HEK293 (cell line): Measurements from ENCODE around the gene DDIT4.

Experiments
- AEBP2 ChIP-seq: fragments of 450-650 bp; formaldehyde crosslinking; IDR thresholded peaks from 2 replicates; pipeline ENCODE4 v1.5.1; 2016; ENCODE audit warnings: missing biosample characterization, missing genetic modification characterization, borderline replicate concordance
- GLIS2 ChIP-seq: fragments of 450-650 bp; formaldehyde crosslinking; IDR thresholded peaks from 2 replicates; pipeline ENCODE4 v1.5.1; 2016; ENCODE audit warnings: missing biosample characterization, missing genetic modification characterization
- HIC1 ChIP-seq: fragments of 450-650 bp; formaldehyde crosslinking; IDR thresholded peaks from 2 replicates; pipeline ENCODE4 v1.5.1; 2016; ENCODE audit warnings: missing biosample characterization, missing genetic modification characterization
- KLF9 ChIP-seq: fragments of 450-650 bp; formaldehyde crosslinking; IDR thresholded peaks from 2 replicates; pipeline ENCODE4 v1.5.1; 2016; ENCODE audit warnings: missing biosample characterization, missing genetic modification characterization, low read depth
- PATZ1 ChIP-seq: fragments of 450-650 bp; formaldehyde crosslinking; IDR thresholded peaks from 2 replicates; pipeline ENCODE4 v1.5.1; 2016; ENCODE audit warnings: missing biosample characterization, missing genetic modification characterization
- PRDM1 ChIP-seq: fragments of 450-650 bp; formaldehyde crosslinking; IDR thresholded peaks from 2 replicates; pipeline ENCODE4; 2016; ENCODE audit warnings: missing biosample characterization, missing genetic modification characterization
- SCRT2 ChIP-seq: fragments of 450-650 bp; formaldehyde crosslinking; IDR thresholded peaks from 2 replicates; pipeline ENCODE4 v1.5.1; 2016; ENCODE audit warnings: missing biosample characterization, missing genetic modification characterization
- SP7 ChIP-seq: fragments of 450-650 bp; formaldehyde crosslinking; IDR thresholded peaks from 2 replicates; pipeline ENCODE4 v1.5.1; 2016; ENCODE audit warnings: missing biosample characterization, missing genetic modification characterization
- ZBTB44 ChIP-seq: fragments of 450-650 bp; IDR thresholded peaks from 2 replicates; pipeline ENCODE4 v1.5.1; 2018; ENCODE audit warnings: missing biosample characterization, mild to moderate bottlenecking, missing genetic modification characterization
- ZBTB49 ChIP-seq: fragments of 450-650 bp; formaldehyde crosslinking; IDR thresholded peaks from 2 replicates; pipeline ENCODE4 v1.5.1; 2016; ENCODE audit warnings: missing biosample characterization, missing genetic modification characterization, low read depth
- ZBTB7A ChIP-seq: fragments of 450-650 bp; formaldehyde crosslinking; IDR thresholded peaks from 2 replicates; pipeline ENCODE4 v1.5.1; 2016; ENCODE audit warnings: low read depth, missing biosample characterization, missing genetic modification characterization
- ZEB2 ChIP-seq: fragments of 450-650 bp; formaldehyde crosslinking; IDR thresholded peaks from 2 replicates; pipeline ENCODE4 v1.5.1; 2016; ENCODE audit warnings: missing biosample characterization, missing genetic modification characterization
- ZNF121 ChIP-seq: fragments of 450-650 bp; formaldehyde crosslinking; IDR thresholded peaks from 2 replicates; pipeline ENCODE4 v1.5.1; 2016; ENCODE audit warnings: missing biosample characterization, missing genetic modification characterization
- ZNF133 ChIP-seq: fragments of 450-650 bp; formaldehyde crosslinking; IDR thresholded peaks from 2 replicates; pipeline ENCODE4 v1.5.1; 2016; ENCODE audit warnings: missing biosample characterization, missing genetic modification characterization
- ZNF140 ChIP-seq: fragments of 450-650 bp; formaldehyde crosslinking; IDR thresholded peaks from 2 replicates; pipeline ENCODE4 v1.5.1; 2016; ENCODE audit warnings: missing biosample characterization, missing genetic modification characterization
- ZNF175 ChIP-seq: fragments of 450-650 bp; formaldehyde crosslinking; IDR thresholded peaks from 2 replicates; pipeline ENCODE4 v1.5.1; 2016; ENCODE audit warnings: missing biosample characterization, missing genetic modification characterization
- ZNF214 ChIP-seq: fragments of 450-650 bp; formaldehyde crosslinking; IDR thresholded peaks from 2 replicates; pipeline ENCODE4 v1.5.1; 2017; ENCODE audit warnings: missing biosample characterization, mild to moderate bottlenecking, missing genetic modification characterization, borderline replicate concordance
- ZNF335 ChIP-seq: fragments of 450-650 bp; formaldehyde crosslinking; conservative IDR thresholded peaks from 2 replicates; pipeline ENCODE4 v1.5.1; 2016; ENCODE audit warnings: missing biosample characterization, missing genetic modification characterization
- ZNF366 ChIP-seq: fragments of 450-650 bp; formaldehyde crosslinking; conservative IDR thresholded peaks from 2 replicates; pipeline ENCODE4 v1.5.1; 2016; ENCODE audit warnings: missing biosample characterization, missing genetic modification characterization
- ZNF398 ChIP-seq: fragments of 450-650 bp; formaldehyde crosslinking; IDR thresholded peaks from 2 replicates; pipeline ENCODE4 v1.5.1; 2017; ENCODE audit warnings: missing biosample characterization, missing genetic modification characterization
- ZNF404 ChIP-seq: fragments of 450-650 bp; formaldehyde crosslinking; IDR thresholded peaks from 2 replicates; pipeline ENCODE4 v1.5.1; 2017; ENCODE audit warnings: missing biosample characterization, missing genetic modification characterization
- ZNF416 ChIP-seq: fragments of 450-650 bp; formaldehyde crosslinking; IDR thresholded peaks from 2 replicates; pipeline ENCODE4 v1.5.1; 2016; ENCODE audit warnings: missing biosample characterization, missing genetic modification characterization
- ZNF488 ChIP-seq: fragments of 450-650 bp; formaldehyde crosslinking; IDR thresholded peaks from 2 replicates; pipeline ENCODE4 v1.5.1; 2016; ENCODE audit warnings: missing biosample characterization, missing genetic modification characterization
- ZNF530 ChIP-seq: fragments of 450-650 bp; formaldehyde crosslinking; IDR thresholded peaks from 2 replicates; pipeline ENCODE4 v1.5.1; 2016; ENCODE audit warnings: low read depth, missing biosample characterization, missing genetic modification characterization
- ZNF558 ChIP-seq: fragments of 450-650 bp; formaldehyde crosslinking; IDR thresholded peaks from 2 replicates; pipeline ENCODE4 v1.5.1; 2016; ENCODE audit warnings: missing biosample characterization, missing genetic modification characterization
- ZNF561 ChIP-seq: fragments of 450-650 bp; IDR thresholded peaks from 2 replicates; pipeline ENCODE4 v1.5.1; 2018; ENCODE audit warnings: missing biosample characterization, missing genetic modification characterization, borderline replicate concordance
- ZNF768 ChIP-seq: fragments of 450-650 bp; formaldehyde crosslinking; IDR thresholded peaks from 2 replicates; pipeline ENCODE4 v1.5.1; 2018; ENCODE audit warnings: missing biosample characterization, mild to moderate bottlenecking, missing genetic modification characterization

Gene DDIT4

GRCh38 chr10:72319416-72320254 lies 45.9 kb downstream of the DDIT4 start (continued):
- TF ChIP-seq ZNF398 (tag by site-specific recombination) (peak; percentile 27; the same call in 1 of the 2 replicates), ZNF214 (tag by site-specific recombination) (no peak), GLIS2 (tag by site-specific recombination) (peak; percentile 88), AEBP2 (tag by site-specific recombination) (no peak), ZBTB7A (tag by site-specific recombination) (no peak), ZNF768 (tag by site-specific recombination) (peak; percentile 60; the same call in 1 of the 2 replicates), SCRT2 (no peak), SP7 (tag by site-specific recombination) (peak; percentile 78), ZNF558 (tag by site-specific recombination) (no peak), ZNF140 (tag by site-specific recombination) (no peak), PRDM1 (tag by site-specific recombination) (no peak), ZNF404 (tag by site-specific recombination) (no peak), ZEB2 (peak; percentile 87), ZNF488 (0 out of 2 replicates have a peak, but pooled peaks have one; percentile 10), ZNF121 (tag by site-specific recombination) (peak; percentile 8; the same call in 1 of the 2 replicates), ZBTB44 (peak; percentile 86), PATZ1 (peak; percentile 88), ZNF335 (peak; percentile 30), HIC1 (tag by site-specific recombination) (peak; percentile 62; the same call in 1 of the 2 replicates), ZNF175 (tag by site-specific recombination) (no peak), ZNF530 (tag by site-specific recombination) (no peak), ZNF366 (tag by site-specific recombination) (no peak), ZBTB49 (tag by site-specific recombination) (no peak), KLF9 (tag by site-specific recombination) (peak; percentile 48), ZNF561 (tag by site-specific recombination) (peak; percentile 92), ZNF416 (tag by site-specific recombination) (no peak), ZNF133 (tag by site-specific recombination) (no peak)
